HG03575 (cell line): ENCODE results near the gene LRP11.
"Not testable (repeated sequence)": the region's sequence is repeated elsewhere in the genome, so short reads cannot be mapped to it uniquely, and the experiment has no call there.

Experiments
- ATAC-seq: cut with Tn5 transposase; IDR thresholded peaks from one replicate; pipeline ENCODE4 v1.9.1; 2021; ENCODE audit not compliant: unreplicated experiment, insufficient number of reproducible peaks, low FRiP score; ENCODE audit errors: extremely low read depth

LRP11 gene, protein sequence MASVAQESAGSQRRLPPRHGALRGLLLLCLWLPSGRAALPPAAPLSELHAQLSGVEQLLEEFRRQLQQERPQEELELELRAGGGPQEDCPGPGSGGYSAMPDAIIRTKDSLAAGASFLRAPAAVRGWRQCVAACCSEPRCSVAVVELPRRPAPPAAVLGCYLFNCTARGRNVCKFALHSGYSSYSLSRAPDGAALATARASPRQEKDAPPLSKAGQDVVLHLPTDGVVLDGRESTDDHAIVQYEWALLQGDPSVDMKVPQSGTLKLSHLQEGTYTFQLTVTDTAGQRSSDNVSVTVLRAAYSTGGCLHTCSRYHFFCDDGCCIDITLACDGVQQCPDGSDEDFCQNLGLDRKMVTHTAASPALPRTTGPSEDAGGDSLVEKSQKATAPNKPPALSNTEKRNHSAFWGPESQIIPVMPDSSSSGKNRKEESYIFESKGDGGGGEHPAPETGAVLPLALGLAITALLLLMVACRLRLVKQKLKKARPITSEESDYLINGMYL

DNA sequence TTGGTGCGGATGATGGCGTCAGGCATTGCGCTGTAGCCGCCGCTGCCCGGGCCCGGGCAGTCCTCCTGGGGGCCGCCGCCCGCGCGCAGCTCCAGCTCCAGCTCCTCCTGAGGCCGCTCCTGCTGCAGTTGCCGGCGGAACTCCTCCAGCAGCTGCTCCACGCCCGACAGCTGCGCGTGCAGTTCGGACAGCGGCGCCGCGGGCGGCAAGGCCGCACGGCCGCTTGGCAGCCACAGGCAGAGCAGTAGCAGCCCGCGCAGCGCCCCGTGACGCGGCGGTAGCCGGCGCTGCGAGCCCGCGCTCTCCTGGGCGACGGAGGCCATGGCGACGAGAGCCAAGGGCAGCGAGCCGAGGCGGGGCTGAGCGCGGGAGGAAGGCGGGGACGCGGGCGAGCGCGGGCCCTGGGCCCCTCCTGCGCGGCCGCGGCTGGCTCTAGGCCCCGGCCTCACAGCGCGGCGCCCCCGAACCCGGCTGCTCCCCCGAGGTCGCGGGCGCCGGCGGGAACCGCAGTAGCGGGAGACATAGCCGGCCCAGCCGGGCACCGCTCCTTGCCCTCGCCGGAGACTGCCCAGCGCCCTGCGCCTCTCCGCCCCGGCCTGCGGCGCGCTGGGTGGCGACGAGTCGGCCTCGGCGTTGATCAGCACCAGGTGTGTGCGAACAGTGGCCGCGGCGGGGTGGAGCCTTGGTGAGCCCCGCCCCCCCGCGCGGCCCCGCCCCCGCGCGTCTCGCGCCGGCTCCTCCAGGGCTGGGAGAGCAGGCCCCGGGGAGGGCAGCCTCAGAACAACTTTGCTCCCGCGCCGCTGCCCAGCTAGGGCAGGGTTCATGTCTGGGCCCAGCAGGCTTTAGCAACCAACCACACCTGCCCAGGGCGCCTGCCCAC is at the start of gene LRP11:
TSS of gene LRP11 (minus strand) at position 662 of the 880 bp plus-strand sequence. CDS start at position 323, 339 bp downstream.
- ATAC-seq: no peak

DNA sequence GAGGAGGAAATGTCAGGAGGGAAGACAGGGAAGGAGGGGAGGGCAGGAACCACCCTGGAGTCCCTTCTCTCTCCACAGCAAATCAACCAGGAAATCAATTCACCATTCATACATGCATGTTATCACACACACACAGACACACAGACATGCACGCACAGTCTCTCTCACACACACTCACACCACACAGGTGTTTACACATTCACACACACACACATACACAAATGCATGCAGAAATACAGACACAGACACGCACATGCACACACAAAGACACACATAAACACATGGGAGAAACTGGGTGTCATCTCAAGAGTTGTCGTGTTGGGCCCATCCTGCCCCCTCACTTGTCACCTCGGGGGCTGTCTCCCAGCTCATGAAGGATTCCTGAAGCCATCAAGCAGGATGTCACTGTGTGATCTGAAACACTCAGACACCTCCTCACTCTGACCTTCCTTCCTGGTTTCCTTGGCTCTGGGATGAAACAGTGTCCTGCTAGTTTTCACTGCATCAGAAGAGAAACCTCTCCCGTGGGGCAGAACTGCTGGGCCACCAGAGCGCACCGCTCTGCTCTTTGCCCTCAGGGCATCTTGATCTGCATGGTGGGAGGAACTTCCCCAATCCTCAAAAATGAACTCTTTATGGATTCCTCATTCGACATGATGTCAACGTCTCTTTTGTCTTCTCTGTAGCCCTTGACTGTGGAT is 49.5 kb upstream of the LRP11 start:
- no peak for ATAC-seq

DNA sequence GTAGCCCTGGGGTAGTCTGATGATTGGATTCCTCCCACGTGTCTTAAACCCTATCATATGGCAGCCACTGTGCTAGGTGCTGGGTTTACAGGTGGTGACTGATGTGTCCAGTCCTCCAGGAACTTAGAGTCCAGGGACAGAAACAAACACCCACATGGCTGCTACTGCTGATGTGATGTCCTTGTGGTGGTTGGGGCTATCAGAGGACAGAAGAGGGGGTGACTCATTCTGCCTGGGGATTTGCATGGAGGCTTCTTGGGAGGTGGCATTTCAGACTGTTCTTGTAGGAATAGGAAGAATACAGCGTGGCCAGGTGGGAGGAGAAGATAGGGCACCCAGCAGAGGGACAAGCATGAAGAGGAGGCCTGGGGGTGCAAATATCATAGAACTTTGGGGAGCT is 48.9 kb upstream of the LRP11 start:
- no peak for ATAC-seq

DNA sequence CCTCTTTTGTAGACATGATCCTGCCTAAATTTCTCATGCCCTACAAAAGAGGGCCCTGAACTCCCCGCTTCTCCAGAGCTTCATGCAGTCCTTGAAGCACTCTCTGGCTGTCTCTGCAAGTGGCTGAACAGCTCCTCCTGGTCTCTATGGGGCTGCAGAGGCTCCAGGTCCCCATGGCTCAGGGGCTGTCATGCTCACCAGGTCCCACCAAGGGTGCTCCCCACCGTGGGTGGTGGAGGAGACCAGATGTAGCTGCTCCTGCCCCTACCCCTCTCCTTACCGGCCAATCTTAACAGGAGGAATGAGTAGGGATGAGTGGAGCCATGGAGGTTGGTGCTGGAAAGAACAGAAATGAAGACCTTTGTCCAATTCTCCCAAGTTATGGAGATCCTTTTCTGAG is 48.5 kb upstream of the LRP11 start:
- ATAC-seq: not testable (repeated sequence)

DNA sequence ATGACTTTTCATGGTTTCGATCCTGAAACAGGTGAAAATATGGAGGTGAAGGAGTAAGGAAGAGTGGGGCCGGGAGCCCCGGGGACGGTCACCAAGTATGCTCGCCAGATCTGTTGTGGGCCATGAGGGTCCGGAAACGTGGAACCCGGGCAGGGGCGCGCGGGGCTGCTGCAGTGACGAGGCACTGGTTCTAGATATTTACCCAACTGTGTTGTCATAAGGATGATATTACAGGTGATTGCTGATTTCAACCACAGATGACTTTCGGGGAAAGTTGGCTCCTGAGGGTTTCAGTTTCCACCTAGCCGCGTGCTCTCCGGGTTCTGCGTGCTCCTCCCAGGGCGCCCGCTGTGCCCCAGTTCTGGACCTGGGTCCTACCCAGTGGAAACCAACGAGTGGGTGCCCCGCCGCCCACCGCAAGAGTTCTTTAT is 46.6 kb upstream of the LRP11 start:
- ATAC-seq: no peak

DNA sequence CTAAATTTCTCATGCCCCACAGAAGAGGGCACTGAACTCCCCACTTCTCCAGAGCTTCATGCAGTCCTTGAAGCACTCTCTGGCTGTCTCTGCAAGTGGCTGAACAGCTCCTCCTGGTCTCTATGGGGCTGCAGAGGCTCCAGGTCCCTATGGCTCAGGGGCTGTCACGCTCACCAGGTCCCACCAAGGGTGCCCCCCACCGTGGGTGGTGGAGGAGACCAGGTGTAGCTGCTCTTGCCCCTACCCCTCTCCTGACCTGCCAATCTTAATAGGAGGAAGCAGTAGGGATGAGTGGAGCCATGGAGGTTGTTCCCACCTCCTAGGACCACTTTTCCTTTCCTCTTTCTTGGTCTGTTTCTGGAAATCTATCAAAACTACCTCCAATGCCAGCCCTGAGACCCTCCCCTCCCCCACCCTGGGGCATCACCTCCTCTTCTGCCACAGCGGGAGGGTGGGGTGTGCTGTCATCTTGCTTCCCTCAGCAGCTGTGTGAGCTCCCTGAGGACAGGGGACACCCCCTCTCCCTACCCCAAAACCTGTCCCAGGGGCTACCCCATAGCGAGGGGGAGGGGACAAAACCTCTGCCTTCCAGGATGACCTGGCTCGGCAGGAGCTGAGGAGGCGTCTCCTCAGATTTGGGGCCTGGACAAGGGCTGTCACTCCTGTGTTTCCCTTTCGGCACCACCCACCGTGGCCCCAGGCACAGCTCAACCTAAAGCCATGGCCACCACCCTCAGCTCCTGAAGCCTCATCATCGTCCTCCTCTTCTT is 45.7 kb upstream of the LRP11 start:
- no peak for ATAC-seq

DNA sequence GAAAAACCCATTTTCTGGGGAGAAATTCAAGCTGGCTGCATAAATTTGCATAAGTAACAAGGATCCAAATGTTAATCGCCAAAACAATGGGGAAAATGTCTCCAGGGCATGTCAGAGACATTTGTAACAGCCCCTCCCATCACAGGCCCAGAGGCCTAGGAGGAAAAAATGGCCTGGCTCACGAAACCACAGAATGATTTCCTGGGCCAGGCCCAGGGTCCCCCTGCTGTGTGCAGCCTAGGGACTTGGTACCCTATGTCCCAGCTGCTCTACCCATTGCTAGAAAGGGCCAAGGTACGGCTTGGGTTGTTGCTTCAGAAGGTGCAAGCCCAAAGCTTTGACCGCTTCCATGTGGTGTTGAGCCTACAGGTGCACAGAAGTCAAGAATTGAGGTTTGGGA is 44.3 kb upstream of the LRP11 start:
- not testable (repeated sequence) for ATAC-seq

DNA sequence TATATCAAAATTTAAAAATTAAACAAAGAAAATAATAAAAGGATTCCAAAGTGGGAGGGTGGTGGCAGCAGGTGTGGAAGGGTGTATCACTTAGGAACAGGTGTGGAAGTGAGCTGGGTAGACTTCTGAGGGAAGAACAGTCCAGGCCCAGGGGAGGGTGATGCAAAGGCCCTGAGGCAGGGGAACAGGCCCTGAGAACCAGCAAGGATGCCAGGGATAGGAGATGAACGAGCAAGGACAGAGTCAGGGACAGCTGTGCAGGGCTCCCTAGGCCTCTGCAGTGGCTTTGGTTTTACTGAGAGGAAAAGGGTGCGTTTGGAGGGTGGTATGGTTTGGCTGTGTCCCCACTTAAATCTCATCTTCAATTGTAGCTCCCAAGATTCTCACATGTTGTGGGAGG is 43.2 kb upstream of the LRP11 start:
- no peak for ATAC-seq

DNA sequence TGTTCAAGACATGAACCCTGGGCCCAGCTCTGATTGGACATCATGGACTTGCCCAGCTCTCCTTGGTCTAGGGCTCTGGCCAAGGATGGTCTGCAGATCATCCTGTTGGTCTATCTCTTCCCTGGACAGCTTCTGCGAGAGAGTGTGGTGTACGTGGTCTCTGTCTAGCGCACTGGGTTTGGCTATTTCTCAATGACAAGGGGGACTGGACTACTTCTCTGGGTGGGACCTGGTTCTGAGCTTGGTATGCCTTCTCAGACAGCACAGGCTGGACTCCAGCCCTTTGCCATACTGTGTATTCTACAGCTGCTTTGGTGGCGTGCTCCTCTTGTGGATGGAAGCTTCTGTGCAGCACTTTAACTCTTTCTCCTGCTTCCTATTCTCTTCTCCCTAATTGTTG is 42.2 kb upstream of the LRP11 start:
- no peak for ATAC-seq

DNA sequence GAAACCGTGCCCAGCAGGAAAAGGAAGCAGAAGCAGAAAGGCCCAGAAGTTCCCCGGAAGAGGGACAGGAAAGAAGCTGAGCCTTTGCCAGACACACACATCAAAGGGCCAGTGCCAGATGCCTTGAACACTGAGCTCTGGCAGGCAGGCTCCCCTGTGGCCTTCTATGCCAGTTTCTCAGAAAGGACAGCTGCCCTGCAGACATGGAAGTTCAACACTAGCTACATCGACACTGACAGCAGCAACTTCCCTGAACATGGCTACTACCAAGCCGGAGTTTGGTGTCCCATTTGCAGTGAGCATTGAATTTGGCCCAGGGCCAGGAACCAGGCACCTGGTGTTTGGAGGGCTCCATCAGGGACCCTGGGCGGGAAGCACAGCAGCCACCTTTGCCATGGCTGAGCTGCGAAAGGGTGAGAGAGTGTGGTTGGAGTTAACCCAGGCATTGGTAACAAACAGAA is 41.8 kb upstream of the LRP11 start:
- ATAC-seq: no peak

DNA sequence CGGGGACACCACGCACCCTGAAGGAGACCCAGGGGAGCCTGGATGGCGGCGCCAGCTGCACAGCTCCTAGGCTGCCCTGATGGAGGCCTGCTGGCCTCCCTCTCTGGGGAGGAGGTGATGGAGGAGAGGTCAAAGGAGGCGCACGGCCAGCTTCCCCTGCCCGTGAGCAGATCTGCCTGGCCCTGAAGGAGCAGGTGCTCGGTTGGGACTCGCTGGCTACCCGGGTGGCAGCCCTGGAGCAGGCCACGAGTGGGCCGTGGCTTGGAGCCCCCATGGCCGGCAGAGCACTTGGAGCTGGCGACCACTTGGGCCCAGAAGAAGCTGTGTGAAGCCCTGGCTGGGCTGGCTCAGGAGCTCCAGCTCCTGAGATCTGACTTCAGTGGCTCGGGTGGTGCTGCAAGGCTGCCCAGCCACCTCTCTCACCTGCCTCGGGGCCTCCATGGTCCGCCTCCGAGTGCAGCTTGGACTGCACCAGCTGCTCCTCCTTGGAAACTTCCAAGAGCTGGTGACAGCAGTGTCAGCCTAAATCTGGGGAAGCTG is 41.3 kb upstream of the LRP11 start:
- no peak for ATAC-seq

DNA sequence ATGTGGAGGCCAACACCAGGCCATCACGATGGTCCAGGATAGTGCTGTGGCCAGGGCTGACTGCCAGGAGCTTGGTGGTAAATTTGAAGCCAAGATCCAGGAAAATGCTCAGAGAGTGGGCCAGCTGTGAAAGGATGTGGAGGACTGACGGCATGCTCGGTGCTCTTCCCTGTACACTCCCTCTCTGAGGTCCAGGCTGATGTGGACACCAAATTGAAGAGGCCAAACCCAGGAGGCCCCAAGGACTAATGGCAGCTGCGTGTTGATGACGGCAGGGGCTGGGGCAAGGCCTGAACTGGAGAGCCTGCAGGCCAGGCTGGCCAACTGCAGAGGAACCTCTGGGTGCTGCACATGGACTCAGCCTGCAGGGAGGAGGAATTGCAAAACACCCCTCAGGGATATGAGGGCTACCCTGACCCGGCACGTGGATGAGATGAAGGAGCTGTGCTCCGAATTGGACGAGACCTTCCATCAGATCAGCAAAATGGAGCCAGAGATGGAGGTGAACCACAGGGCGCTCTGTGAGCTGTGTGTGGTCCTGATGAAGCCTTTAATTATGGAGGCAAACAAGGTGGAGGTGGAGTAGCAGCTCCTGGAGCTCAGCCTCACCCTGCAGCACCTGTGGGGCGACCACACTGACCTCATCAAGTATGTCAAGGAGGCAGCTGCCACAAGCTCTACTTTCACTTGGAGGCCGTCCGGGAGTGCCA is 40.7 kb upstream of the LRP11 start:
- ATAC-seq: no peak

DNA sequence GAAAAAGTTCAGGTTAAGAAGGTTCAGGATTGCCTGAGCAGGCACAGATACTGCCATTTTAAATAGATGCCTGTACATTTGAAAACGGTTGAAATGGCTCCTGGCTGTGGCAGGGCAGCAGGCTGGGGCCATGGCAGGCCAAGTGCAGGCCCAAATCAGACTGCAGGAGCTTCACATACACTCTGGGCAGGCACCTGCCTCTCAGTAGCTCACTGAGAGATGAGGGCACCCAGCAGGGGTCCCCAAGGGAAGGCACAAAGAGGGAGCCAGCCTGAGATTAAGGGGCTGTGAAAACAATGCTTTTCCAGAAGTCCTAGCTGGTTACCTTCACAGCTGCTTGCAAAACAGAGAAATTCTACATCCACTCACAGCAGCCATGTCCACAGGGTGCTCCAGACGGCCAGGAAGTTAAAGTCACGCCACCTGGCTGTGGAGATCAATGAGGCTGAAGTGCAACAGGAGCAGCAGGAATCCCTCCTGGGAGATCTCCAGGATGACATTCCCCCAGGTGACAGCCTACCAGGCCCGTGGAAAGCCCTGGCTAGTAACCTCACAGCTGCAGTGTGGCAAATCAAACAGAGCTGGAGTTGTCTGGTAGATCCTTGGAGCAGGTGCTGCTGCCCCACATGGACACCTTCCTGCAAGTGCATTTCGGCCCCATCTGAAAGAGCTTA is 39.9 kb upstream of the LRP11 start:
- no peak for ATAC-seq

DNA sequence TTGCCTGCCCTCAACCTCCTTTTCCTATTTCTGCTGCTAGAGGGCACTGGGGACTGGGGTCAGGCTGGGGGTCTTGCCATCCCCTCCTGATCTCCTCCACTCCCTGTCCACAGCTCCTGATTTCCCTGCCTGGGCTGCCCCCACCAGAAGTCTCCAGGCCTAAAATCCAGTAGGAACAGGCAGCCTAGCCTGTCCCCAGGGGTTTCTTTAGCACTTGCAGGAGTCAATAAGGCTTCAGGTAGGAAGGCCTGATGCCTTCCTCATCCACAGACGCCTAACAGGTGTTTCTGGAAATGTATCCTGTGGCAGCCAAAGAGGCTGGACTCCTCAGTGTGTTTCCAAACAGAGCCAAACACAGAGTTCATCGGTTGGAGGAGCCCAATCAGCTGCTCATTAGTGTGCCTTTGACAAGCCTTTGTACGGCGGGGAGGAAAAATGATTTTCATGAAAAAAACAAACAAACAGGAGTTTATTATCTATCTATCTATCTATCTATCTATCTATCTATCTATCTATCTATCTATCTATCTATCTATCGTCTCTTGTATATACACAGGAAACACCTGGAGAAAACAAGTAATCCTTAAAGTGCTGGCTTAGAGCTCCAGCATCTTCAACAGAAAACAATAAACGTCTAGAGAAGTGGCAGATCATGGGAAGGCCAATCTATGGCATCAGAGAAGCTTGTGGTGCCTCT is 37.4 kb upstream of the LRP11 start:
- no peak for ATAC-seq

DNA sequence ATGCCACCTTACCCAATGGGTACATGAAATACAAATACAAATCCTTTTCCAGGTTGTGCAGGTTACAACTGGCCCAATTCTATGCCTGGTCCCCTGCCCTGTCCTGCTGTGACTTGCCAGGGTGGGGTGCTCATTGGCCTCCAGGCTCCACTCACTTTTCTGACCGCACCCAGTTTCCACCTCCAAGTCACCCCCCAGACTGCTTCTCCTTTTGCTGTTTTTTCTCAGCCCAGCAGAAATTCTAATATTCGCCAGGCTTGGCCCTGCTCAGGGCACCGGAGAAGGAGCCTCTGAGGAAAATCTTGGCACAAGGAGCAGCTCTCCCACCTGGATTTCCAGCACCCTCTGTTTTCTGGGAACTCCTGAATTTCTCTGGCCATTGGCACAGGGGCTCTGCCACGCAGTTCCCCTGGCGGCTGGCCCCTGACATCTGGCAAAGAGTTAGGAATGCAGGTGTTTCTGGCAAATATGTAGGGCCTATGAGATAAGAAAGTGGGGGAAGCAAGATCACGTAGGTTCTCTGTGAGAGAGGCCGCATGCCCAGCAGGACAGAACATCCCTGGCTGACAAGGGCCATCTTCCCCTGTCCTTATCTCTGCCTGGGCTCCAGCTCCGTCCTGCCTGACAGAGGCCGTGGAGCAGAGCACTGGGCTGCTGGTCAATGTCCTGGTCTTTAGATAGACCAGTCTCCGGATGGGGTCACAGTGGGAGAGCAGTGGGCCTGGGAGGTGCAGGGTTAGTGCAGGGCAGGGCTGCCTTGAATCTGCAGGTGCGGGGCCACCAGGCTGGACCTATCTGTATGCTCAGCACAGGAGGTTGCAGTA is 36.7 kb upstream of the LRP11 start:
- no peak for ATAC-seq
